Measurements from ENCODE around the gene SLC25A20. TPM values are rescaled to one million over a fixed set of nuclear protein-coding genes. Genes with fewer than 3 reads are reported as not detected.
"Not testable (repeated sequence)": the region's sequence is repeated elsewhere in the genome, so short reads cannot be mapped to it uniquely, and the experiment has no call there.

Gene SLC25A20
- total RNA-seq, 6 experiments from 2014 or later = 20.4 to 25.2 (median 22.0) TPM

DNA sequence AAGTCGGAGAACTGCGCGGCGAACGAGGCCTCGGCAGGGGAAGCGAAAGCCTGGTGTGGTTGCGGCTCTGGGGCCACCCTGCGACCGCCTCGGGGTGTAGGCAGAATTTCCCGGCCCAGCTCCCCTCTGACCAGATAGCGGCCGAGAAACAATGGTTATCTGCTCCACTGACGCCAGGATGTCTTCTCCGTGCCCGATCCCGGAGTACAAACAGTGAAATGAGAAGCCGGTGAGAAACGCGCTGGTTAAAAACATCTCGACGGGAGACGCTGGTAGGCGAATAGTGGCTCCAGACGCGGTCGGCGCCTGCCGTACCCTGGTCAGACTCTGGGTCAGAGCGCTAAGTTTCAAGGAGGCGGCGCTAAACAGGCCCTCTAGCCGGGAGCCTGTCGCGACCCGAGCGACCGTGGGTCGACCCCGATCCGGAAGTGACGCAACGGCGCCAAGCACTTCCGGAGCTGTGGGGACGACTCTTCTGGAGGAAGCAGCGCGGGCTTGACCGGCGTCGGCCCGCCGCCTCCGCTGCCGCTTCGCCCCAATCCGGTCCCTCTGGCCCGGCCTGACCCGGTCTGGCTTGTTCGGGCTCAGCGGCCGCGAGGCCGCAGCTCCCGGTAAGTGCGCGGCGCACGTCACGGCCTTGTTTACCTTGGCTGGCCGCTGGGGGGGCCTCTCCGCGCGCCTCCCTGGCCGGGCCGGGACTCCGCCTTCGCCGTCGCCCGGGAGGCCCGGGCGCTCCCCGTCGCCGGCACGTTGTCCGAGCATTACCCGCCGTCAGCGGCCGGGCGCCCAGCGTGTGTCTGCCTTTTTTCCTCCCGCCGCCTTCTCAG lies 19.9 kb upstream of the SLC25A20 start, which contains the start of gene ARIH2:
TSS of gene ARIH2 (plus strand) at position 455 of the 827 bp plus-strand sequence. CDS start 8,717 bp downstream, outside the sequence.
- H3K9me3 Mint-ChIP-seq = no peaks in the 10 kb centered on the region

GRCh38 chr3:48915296-48915695 lies 16.6 kb upstream of the SLC25A20 start:
- no peak for DNase-seq
- H3K36me3 Mint-ChIP-seq (ENCODE audit: low read depth) = peaks cover 5% of the 10 kb centered on the region
- H3K27ac Mint-ChIP-seq = 0 out of 2 replicates have a peak overlapping the region, but pooled peaks have one; percentile 38
- H3K27me3 Mint-ChIP-seq (ENCODE audit: insufficient read depth) = peaks cover 3% of the 10 kb centered on the region; the same call in 1 of the 2 replicates
- H3K4me1 Mint-ChIP-seq (ENCODE audit: low read depth) = peaks cover 7% of the 10 kb centered on the region
- H3K4me3 Mint-ChIP-seq = no peak overlapping the region
- no peaks in the 10 kb centered on the region for H3K9me3 Mint-ChIP-seq
- TF ChIP-seq CTCF (IDR thresholded peaks at IDR 0.05) = no peak

More for the DNA sequence above, 19.9 kb upstream of the SLC25A20 start, which contains the start of gene ARIH2:
- Mint-ChIP-seq H3K27me3 (ENCODE audit: insufficient read depth) (peaks cover 3% of the 10 kb centered on the region), H3K36me3 (ENCODE audit: low read depth) (peaks cover 5% of the 10 kb centered on the region), H3K27ac (peak within 1 kb of the TSS; percentile 99), H3K4me1 (ENCODE audit: low read depth) (peaks cover 14% of the 10 kb centered on the region), H3K4me3 (peak within 1 kb of the TSS; percentile 98)
- TF ChIP-seq CTCF (IDR thresholded peaks at IDR 0.05) = peak; percentile 55
- peak; percentile 88 for DNase-seq

DNA sequence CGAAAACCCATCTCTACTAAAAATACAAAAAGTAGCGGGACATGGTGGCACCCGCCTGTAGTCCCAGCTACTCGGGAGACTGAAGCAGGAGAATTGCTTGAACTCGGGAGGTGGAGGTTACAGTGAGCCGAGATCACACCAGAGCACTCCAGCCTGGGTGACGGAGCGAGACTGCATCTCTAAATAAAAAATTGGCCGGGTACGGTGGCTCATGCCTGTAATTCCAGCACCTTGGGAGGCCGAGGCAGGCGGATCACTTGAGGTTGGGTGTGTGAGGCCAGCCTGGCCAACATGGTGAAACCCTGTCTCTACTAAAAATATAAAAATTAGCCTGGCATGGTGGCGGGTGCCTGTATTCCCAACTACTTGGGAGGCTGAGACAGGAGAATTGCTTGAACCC lies 8.3 kb upstream of the SLC25A20 start:
- not testable (repeated sequence) for H3K9me3 Mint-ChIP-seq; H3K4me1 Mint-ChIP-seq (ENCODE audit: low read depth); H3K36me3 Mint-ChIP-seq (ENCODE audit: low read depth); H3K27me3 Mint-ChIP-seq (ENCODE audit: insufficient read depth); H3K27ac Mint-ChIP-seq; H3K4me3 Mint-ChIP-seq; DNase-seq

DNA sequence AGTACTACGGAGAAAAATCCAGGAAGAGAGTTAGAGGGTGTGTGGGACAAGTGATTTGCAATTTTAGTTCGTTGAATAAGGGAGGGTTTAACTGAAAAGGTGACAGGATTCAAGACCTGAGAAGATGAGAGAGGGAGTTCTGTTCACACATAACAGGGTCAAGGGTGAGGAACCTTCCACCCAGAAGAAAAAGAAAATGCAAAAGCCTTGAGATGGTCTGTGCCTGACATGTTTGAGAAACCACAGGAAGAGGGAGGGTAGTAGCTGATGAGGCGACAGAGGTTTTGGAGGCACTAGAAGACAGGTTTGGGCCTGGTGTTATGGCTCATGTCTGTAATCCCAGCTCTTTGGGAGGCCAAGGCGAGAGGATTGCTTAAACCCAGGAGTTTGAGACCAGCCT lies 591 bp upstream of the SLC25A20 start:
- DNase-seq = no peak
- H3K9me3 Mint-ChIP-seq = no peaks in the 10 kb centered on the region
- H3K4me3 Mint-ChIP-seq = peak overlapping the region; percentile 95
- H3K4me1 Mint-ChIP-seq (ENCODE audit: low read depth) = peaks cover 25% of the 10 kb centered on the region
- H3K27me3 Mint-ChIP-seq (ENCODE audit: insufficient read depth) = no peaks in the 10 kb centered on the region; the same call in none of the 2 replicates
- H3K36me3 Mint-ChIP-seq (ENCODE audit: low read depth) = no peaks in the 10 kb centered on the region
- H3K27ac Mint-ChIP-seq = peak overlapping the region; percentile 88
- no peak for TF ChIP-seq CTCF (IDR thresholded peaks at IDR 0.05)

GRCh38 chr3:48897460-48898376 lies 964 bp downstream of the SLC25A20 start:
- no peaks in the 10 kb centered on the region for H3K9me3 Mint-ChIP-seq
- peak overlapping the region; percentile 88 for H3K27ac Mint-ChIP-seq
- no peak for TF ChIP-seq CTCF (IDR thresholded peaks at IDR 0.05)
- no peaks in the 10 kb centered on the region; the same call in none of the 2 replicates for H3K27me3 Mint-ChIP-seq (ENCODE audit: insufficient read depth)
- DNase-seq = no peak
- H3K36me3 Mint-ChIP-seq (ENCODE audit: low read depth) = no peaks in the 10 kb centered on the region
- H3K4me3 Mint-ChIP-seq = peak overlapping the region; percentile 95
- peaks cover 25% of the 10 kb centered on the region for H3K4me1 Mint-ChIP-seq (ENCODE audit: low read depth)

All from HFFc6 (cell line).